HepG2 (cell line): ENCODE measurements around the gene ACP1. TPM values are rescaled to one million over a fixed set of nuclear protein-coding genes. Genes with fewer than 3 reads are reported as not detected.

Source experiments
- CBX5 ChIP-seq: sonication (generic); formaldehyde crosslinking; IDR thresholded peaks from 2 replicates; pipeline ENCODE4 v1.4.0; 2020; ENCODE audit warnings: missing genetic modification reagents, borderline replicate concordance
- GATAD2A ChIP-seq: IDR thresholded peaks from 2 replicates; pipeline ENCODE4 v1.6.1; 2016
- HOMEZ ChIP-seq: IDR thresholded peaks from 2 replicates; pipeline ENCODE4 v1.6.1; 2016; ENCODE audit warnings: low read depth
- NFATC3 ChIP-seq: sonication (generic); formaldehyde crosslinking; IDR thresholded peaks from 2 replicates; pipeline ENCODE4 v1.5.1; 2020; ENCODE audit warnings: mild to moderate bottlenecking, missing genetic modification reagents
- NR2F1 ChIP-seq, 2 experiments: fragments of 450-650 bp in 1 of 2; formaldehyde crosslinking in 1 of 2; IDR thresholded peaks; 2 replicates each; pipeline versions ENCODE4 v1.5.0 to v1.6.1; 2016 to 2020; ENCODE audit warnings: mild to moderate bottlenecking in 1 of 2, missing compliant biosample characterization in 1 of 2, missing genetic modification reagents in 1 of 2, moderate library complexity in 1 of 2
- STAG1 ChIP-seq: sonication (generic); formaldehyde crosslinking; IDR thresholded peaks from 2 replicates; pipeline ENCODE4 v1.4.0; 2020; ENCODE audit warnings: missing genetic modification reagents
- TBX3 ChIP-seq: fragments of 450-650 bp; IDR thresholded peaks from 2 replicates; pipeline ENCODE4 v1.6.1; 2017; ENCODE audit warnings: antibody characterized with exemption, mild to moderate bottlenecking, inconsistent platforms, borderline replicate concordance
- TFE3 ChIP-seq: IDR thresholded peaks from 2 replicates; pipeline ENCODE4 v1.6.1; 2016
- U2AF1 ChIP-seq: fragments of 200-400 bp; formaldehyde crosslinking; optimal IDR thresholded peaks from 2 replicates; pipeline ENCODE3; 2017; ENCODE audit warnings: mild to moderate bottlenecking, low read depth, low read length
- ZBTB26 ChIP-seq: IDR thresholded peaks from 2 replicates; pipeline ENCODE4 v1.6.1; 2016; ENCODE audit warnings: missing compliant biosample characterization, missing genetic modification reagents, borderline replicate concordance
- ZFYVE20 ChIP-seq: sonication (generic); formaldehyde crosslinking; IDR thresholded peaks from 2 replicates; pipeline ENCODE4 v1.8.0; 2023; ENCODE audit warnings: low read depth, mild to moderate bottlenecking, moderate library complexity, missing genetic modification reagents, borderline replicate concordance
- ZNF142 ChIP-seq: sonication (generic); formaldehyde crosslinking; IDR thresholded peaks from 2 replicates; pipeline ENCODE4 v1.4.0; 2020; ENCODE audit warnings: missing genetic modification reagents
- ZNF235 ChIP-seq: sonication (generic); formaldehyde crosslinking; IDR thresholded peaks from 2 replicates; pipeline ENCODE4 v1.8.1; 2023; ENCODE audit warnings: mild to moderate bottlenecking, missing genetic modification reagents, borderline replicate concordance
- ZNF549 ChIP-seq: sonication (generic); formaldehyde crosslinking; IDR thresholded peaks from 2 replicates; pipeline ENCODE4 v1.5.0; 2020; ENCODE audit warnings: missing genetic modification reagents
- ZNF564 ChIP-seq: sonication (generic); formaldehyde crosslinking; IDR thresholded peaks from 2 replicates; pipeline ENCODE4 v1.8.1; 2023; ENCODE audit warnings: mild to moderate bottlenecking, missing genetic modification reagents
- ZNF672 ChIP-seq: sonication (generic); formaldehyde crosslinking; IDR thresholded peaks from 2 replicates; pipeline ENCODE4 v1.8.1; 2022; ENCODE audit warnings: missing genetic modification reagents
- ZNF782 ChIP-seq: sonication (generic); formaldehyde crosslinking; IDR thresholded peaks from 2 replicates; pipeline ENCODE4 v1.4.0; 2020; ENCODE audit warnings: missing genetic modification reagents, mild to moderate bottlenecking, borderline replicate concordance
- polyA plus RNA-seq, 8 experiments: library from polyadenylated mRNA; depleted of rRNA in 3 of 8; stranded (reverse) in 7 of 8; unstranded in 1 of 8; fragments of >200 nt; fragmentation: Illumina TruSeq in 4 of 8; extraction: Trizol in 4 of 8; gene quantifications; 2 replicates each; pipeline versions ENCODE4 v1.2.1 to v1.2.3, GENCODE V29; 2011 to 2016; ENCODE audit warnings: low read depth in 4 of 8, missing spikeins in 1 of 8, mixed read lengths in 1 of 8; ENCODE audit not compliant: insufficient read depth in 1 of 8
- total RNA-seq, 5 experiments: library from RNA; depleted of rRNA; stranded (reverse); fragments of >200 nt; fragmentation: Illumina TruSeq; extraction: Trizol; gene quantifications; 2 replicates each; pipeline ENCODE4 v1.2.3, GENCODE V29; 2016; ENCODE audit warnings: low read depth in 1 of 5
- TF ChIP-seq, protein P1 (sequence below): sonication (generic); formaldehyde crosslinking; IDR thresholded peaks from 2 replicates; pipeline ENCODE4 v1.5.0; 2020; ENCODE audit warnings: missing genetic modification reagents

Gene ACP1
- total and polyA plus RNA-seq, 2 of the 13 experiments (the other 11 are each of a cell fraction or from before 2014, with no cell fraction given) = 246 to 348 TPM

DNA sequence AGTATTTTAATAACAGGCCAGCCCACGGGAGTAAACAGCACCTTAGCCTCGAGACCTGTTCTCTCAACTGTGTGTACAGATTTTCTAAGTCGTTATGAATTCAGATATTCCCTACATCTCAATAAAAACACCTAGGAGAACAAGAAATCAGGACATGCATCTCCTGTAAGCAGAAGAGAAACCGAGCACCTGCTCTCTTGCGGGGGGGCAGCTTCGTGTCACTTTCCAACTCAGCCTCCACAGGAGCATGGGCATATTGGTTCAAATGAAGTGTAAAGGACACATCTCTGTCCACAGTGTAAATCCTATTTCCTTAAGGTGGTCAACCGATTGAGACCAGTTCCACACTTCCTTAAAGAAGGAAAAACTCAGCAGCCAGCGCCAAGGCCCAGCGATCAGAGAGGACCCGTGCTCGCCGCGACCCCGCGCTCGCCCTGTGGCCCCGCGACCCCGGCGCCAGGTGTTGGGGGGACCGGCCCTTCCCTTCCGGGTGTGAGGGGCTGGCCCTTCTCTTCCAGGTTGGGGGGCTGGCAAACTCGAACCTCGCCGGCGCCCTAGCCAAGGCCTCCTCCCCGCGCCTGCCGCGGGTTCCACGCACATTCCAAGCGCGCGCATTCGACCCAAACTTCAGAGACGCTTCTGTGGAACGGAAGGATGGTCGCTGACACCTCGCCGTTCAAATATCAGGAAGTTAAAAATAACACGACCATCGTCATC lies 1.6 kb upstream of the ACP1 start (continued):
- TF ChIP-seq HOMEZ (CRISPR knock-in tag) (peak; percentile 9), TFE3 (peak; percentile 19; the same call in 1 of the 2 replicates), TBX3 (no peak), STAG1 (no peak), ZFYVE20 (CRISPR knock-in tag) (no peak), ZNF782 (0 out of 2 replicates have a peak, but pooled peaks have one; percentile 45), ZNF235 (no peak), ZNF672 (no peak), ZNF564 (no peak), NR2F1 (CRISPR knock-in tag; IDR thresholded peaks at IDR 0.05) (peak in 1 of 2 experiments; percentile 16; a peak in 1 of 4 replicates), ZNF142 (CRISPR knock-in tag) (no peak), ZNF549 (CRISPR knock-in tag) (no peak), U2AF1 (no peak), GATAD2A (CRISPR knock-in tag) (no peak), CBX5 (no peak), ZBTB26 (CRISPR knock-in tag) (0 out of 2 replicates have a peak, but pooled peaks have one; percentile 15), NFATC3 (CRISPR knock-in tag) (no peak)
- TF ChIP-seq, protein P1, sequence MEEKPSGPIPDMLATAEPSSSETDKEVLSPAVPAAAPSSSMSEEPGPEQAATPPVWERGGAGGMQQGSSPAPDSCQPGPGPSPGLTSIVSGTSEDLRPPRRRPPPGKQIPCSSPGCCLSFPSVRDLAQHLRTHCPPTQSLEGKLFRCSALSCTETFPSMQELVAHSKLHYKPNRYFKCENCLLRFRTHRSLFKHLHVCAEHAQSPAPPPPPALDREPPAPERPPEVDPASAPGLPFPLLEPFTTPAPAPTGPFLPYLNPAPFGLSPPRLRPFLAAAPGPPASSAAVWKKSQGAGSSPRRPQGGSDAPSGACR = 0 out of 2 replicates have a peak, but pooled peaks have one; percentile 14
